Gastroesophageal sphincter (tissue), 3 donors: ENCODE results near the gene ZC3H10.

Source experiments
- EP300 ChIP-seq: sonication (generic); formaldehyde crosslinking; IDR thresholded peaks from one replicate; pipeline ENCODE4 v1.6.1; 2017; ENCODE audit warnings: antibody characterized with exemption, mild to moderate bottlenecking
- POLR2A ChIP-seq, 2 donors: fragments of 450-650 bp; IDR thresholded peaks; one replicate each; pipeline ENCODE4 v1.6.1; 2017; ENCODE audit warnings: antibody characterized with exemption in 2 of 2, mild to moderate bottlenecking in 2 of 2, moderate library complexity in 1 of 2
- POLR2AphosphoS5 ChIP-seq: sonication (generic); formaldehyde crosslinking; IDR thresholded peaks from one replicate; pipeline ENCODE4 v1.6.1; 2017; ENCODE audit warnings: antibody characterized with exemption
- TF ChIP-seq, protein P1 (sequence below), 4 experiments: fragments of 200-600 bp in 2 of 4; fragments of 450-650 bp in 2 of 4; sonication (generic) in 1 of 4; IDR thresholded peaks; one replicate each; pipeline ENCODE4 v1.5.1; 2017 to 2019; ENCODE audit warnings: antibody characterized with exemption in 4 of 4, mild to moderate bottlenecking in 2 of 4, moderate library complexity in 2 of 4

DNA sequence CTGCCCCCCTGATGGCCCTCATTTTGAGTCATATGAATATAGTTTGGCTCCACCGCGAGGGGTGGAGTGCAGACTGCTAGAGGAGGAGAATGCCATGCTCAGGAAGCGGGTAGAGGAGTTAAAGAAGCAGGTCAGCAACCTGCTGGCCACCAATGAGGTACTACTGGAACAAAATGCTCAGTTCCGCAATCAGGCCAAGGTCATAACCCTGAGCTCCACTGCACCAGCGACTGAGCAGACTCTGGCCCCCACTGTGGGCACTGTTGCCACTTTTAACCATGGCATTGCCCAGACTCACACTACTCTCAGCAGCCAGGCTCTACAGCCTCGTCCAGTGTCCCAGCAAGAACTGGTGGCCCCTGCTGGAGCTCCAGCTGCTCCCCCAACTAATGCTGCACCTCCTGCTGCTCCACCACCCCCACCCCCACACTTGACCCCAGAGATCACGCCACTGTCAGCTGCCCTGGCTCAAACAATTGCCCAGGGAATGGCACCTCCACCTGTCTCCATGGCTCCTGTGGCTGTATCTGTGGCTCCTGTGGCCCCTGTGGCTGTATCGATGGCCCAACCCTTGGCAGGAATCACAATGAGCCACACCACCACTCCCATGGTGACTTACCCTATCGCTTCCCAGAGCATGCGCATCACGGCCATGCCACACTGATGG lies 3.3 kb downstream of the ZC3H10 start:
- TF ChIP-seq, protein P1, sequence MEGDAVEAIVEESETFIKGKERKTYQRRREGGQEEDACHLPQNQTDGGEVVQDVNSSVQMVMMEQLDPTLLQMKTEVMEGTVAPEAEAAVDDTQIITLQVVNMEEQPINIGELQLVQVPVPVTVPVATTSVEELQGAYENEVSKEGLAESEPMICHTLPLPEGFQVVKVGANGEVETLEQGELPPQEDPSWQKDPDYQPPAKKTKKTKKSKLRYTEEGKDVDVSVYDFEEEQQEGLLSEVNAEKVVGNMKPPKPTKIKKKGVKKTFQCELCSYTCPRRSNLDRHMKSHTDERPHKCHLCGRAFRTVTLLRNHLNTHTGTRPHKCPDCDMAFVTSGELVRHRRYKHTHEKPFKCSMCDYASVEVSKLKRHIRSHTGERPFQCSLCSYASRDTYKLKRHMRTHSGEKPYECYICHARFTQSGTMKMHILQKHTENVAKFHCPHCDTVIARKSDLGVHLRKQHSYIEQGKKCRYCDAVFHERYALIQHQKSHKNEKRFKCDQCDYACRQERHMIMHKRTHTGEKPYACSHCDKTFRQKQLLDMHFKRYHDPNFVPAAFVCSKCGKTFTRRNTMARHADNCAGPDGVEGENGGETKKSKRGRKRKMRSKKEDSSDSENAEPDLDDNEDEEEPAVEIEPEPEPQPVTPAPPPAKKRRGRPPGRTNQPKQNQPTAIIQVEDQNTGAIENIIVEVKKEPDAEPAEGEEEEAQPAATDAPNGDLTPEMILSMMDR (IDR thresholded peaks at IDR 0.05) = no peak
- TF ChIP-seq EP300 (no peak), POLR2AphosphoS5 (no peak), POLR2A (IDR thresholded peaks at IDR 0.05) (no peak)
